Measurements from ENCODE around the gene ABCB6. TPM values are rescaled to one million over a fixed set of nuclear protein-coding genes. Genes with fewer than 3 reads are reported as not detected.
A peak's percentile ranks its signal among the peaks of the same experiment; 100 is the strongest.

ABCB6 gene
- total RNA-seq, 4 donors from 2014 or later = 18.0 to 42.1 (median 33.3) TPM

DNA sequence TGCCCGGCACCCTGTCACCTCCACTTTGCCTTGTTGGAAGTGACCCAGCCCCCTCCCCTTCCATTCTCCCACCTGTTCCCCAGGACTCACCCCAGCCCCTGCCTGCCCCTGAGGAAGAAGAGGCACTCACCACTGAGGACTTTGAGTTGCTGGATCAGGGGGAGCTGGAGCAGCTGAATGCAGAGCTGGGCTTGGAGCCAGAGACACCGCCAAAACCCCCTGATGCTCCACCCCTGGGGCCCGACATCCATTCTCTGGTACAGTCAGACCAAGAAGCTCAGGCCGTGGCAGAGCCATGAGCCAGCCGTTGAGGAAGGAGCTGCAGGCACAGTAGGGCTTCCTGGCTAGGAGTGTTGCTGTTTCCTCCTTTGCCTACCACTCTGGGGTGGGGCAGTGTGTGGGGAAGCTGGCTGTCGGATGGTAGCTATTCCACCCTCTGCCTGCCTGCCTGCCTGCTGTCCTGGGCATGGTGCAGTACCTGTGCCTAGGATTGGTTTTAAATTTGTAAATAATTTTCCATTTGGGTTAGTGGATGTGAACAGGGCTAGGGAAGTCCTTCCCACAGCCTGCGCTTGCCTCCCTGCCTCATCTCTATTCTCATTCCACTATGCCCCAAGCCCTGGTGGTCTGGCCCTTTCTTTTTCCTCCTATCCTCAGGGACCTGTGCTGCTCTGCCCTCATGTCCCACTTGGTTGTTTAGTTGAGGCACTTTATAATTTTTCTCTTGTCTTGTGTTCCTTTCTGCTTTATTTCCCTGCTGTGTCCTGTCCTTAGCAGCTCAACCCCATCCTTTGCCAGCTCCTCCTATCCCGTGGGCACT, 36.2 kb downstream of the ABCB6 start:
- Histone ChIP-seq H3K27me3 (no peaks in the 10 kb centered on the region), H3K4me1 (peaks cover 3 to 14% (median 6%) of the 10 kb centered on the region in 4 donors), H3K27ac (no peak overlapping the region), H3K4me3 (no peak overlapping the region), H3K9me3 (no peaks in the 10 kb centered on the region), H3K36me3 (peaks cover 0 to 53% (median 0%) of the 10 kb centered on the region in 3 donors)
- DNase-seq = no peak
- TF ChIP-seq, protein P1, sequence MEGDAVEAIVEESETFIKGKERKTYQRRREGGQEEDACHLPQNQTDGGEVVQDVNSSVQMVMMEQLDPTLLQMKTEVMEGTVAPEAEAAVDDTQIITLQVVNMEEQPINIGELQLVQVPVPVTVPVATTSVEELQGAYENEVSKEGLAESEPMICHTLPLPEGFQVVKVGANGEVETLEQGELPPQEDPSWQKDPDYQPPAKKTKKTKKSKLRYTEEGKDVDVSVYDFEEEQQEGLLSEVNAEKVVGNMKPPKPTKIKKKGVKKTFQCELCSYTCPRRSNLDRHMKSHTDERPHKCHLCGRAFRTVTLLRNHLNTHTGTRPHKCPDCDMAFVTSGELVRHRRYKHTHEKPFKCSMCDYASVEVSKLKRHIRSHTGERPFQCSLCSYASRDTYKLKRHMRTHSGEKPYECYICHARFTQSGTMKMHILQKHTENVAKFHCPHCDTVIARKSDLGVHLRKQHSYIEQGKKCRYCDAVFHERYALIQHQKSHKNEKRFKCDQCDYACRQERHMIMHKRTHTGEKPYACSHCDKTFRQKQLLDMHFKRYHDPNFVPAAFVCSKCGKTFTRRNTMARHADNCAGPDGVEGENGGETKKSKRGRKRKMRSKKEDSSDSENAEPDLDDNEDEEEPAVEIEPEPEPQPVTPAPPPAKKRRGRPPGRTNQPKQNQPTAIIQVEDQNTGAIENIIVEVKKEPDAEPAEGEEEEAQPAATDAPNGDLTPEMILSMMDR (IDR thresholded peaks at IDR 0.05) = no peak
- no peak for TF ChIP-seq POLR2A (IDR thresholded peaks at IDR 0.05)

DNA sequence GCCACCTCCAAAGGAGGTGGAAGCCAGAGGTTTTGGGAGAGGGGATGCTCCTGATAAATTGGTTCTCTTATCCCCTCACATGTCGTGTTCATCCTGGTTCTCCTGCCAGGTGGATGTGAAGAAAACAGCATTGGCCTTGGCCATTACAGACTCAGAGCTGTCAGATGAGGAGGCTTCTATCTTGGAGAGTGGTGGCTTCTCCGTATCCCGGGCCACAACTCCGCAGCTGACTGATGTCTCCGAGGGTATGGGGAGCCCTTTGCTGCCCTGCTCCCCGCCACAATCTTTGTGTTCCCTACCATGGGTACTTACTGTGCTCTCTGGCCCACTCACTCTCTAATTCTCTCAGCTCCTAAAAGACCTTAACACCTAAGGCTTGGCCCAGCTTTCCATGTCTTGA, 37.2 kb downstream of the ABCB6 start:
- no peak for TF ChIP-seq POLR2A (IDR thresholded peaks at IDR 0.05)
- TF ChIP-seq, protein P1 (IDR thresholded peaks at IDR 0.05) = no peak
- Histone ChIP-seq H3K36me3 (peaks cover 0 to 53% (median 0%) of the 10 kb centered on the region in 3 donors), H3K27me3 (no peaks in the 10 kb centered on the region), H3K4me3 (no peak overlapping the region), H3K9me3 (no peaks in the 10 kb centered on the region), H3K4me1 (peaks cover 3 to 14% (median 6%) of the 10 kb centered on the region in 4 donors), H3K27ac (no peak overlapping the region)
- DNase-seq = peak in 1 of 3 donors; percentile 14

DNA sequence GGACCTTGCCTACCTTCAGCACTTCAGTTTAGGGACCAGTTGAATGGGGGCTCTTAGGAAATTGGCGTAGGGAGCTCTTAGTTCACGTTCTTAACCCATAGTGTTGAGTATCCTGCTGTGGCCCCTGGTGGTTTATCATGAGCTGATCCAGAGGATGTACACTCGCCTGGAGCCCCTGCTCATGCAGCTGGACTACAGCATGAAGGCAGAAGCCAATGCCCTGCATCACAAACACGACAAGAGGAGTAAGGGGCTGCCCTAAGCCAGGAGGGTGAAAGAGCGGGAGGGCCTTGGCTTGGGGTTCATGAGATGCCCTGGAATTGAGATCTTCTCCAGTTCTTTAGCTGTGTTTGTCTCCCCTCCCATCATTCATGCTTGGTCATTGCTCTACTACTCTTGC, 37.8 kb downstream of the ABCB6 start:
- peak in 1 of 3 donors; percentile 34 for DNase-seq
- TF ChIP-seq, protein P1 (IDR thresholded peaks at IDR 0.05) = no peak
- TF ChIP-seq POLR2A (IDR thresholded peaks at IDR 0.05) = no peak
- Histone ChIP-seq H3K27ac (no peak overlapping the region), H3K36me3 (peaks cover 0 to 53% (median 0%) of the 10 kb centered on the region in 3 donors), H3K9me3 (no peaks in the 10 kb centered on the region), H3K4me3 (no peak overlapping the region), H3K27me3 (no peaks in the 10 kb centered on the region), H3K4me1 (peaks cover 3 to 16% (median 6%) of the 10 kb centered on the region in 4 donors)

DNA sequence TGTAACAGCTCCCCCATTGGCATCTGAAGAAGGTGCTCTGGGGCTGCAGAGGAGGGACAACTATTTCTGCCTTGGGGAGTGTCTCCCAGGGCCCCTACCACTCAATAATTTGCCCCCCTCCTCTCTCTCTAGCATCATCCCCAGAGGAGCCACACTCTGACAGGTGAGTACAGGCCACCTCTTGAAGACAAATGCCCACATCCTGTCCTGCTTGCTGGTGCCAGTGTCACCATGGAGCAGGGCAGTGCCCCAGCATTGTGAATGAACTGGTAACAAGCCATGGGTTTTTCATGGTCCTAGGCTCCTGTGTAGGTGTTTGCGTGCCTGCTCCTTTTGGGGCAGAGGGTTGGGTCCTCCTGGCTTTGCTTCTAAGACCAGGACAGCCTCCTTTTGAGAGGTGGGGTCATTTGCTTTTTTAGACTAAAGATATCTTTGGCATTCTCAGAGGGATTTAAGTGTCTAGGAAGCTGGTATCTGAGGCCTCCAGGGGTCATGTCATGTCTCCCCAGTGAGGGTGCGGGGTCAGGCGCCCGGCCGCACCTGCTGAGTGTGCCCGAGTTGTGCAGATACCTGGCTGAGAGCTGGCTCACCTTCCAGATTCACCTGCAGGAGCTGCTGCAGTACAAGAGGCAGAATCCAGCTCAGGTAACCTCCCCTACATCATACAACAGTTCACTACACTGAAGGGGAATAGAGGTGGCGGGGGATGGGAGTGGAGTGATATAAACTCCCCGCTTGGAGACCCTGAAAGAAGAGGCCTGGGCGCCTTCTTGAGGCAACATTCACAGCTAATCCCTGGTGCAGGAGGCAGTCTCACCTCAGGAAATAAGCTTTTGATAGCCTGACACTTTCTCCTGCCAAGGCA, 38.9 kb downstream of the ABCB6 start:
- DNase-seq = peak in 1 of 3 donors; percentile 40
- no peak overlapping the region for H3K27ac ChIP-seq
- H3K9me3 ChIP-seq = no peaks in the 10 kb centered on the region
- peaks cover 0 to 54% (median 0%) of the 10 kb centered on the region in 3 donors for H3K36me3 ChIP-seq
- TF ChIP-seq POLR2A (IDR thresholded peaks at IDR 0.05) = no peak
- TF ChIP-seq, protein P1 (IDR thresholded peaks at IDR 0.05) = no peak
- peak overlapping the region in 2 of 4 donors; percentile 70 to 100 for H3K4me3 ChIP-seq
- no peaks in the 10 kb centered on the region for H3K27me3 ChIP-seq
- peaks cover 3 to 28% (median 6%) of the 10 kb centered on the region in 4 donors for H3K4me1 ChIP-seq

DNA sequence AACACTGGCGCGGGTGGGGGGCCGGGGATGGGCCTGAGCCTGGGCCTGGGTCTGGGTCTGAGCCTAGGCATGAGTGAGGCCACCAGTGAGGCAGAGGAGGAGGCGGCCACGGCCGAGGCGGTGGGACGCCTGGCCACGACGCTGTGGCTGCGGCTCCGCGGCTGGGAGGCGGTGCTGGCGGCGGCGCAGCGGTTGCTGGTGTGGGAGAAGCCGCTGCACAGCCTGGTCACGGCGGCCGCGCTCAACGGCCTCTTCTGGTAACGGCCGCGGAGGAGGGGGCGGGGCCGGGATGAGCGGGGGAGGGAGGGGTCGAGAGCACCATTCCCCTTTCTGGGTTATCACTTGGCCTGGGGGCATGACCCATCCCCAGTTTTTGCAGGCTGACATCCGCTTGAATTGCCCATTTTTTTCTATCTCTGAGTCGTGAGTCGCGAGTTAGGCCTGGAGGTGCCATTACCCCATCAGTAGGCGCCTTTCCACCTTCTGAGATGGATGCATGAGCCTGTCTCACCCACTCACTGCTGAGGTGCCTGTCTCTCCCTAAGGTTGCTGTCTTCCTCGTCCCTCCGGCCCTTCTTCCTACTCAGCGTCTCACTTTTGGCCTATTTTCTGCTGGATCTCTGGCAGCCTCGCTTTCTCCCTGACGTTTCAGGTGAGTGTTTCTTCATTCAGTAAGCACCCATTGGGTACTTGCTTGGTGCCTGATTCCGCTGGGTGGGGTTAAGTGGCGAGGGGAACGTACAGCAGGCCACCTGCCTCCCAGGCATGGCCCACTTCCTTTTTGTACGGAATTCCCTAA, 40.2 kb downstream of the ABCB6 start:
- H3K27ac ChIP-seq = peak overlapping the region; percentile 93 to 96 (median 95)
- H3K27me3 ChIP-seq = no peaks in the 10 kb centered on the region
- DNase-seq = peak in 2 of 3 donors; percentile 70 to 75
- H3K36me3 ChIP-seq = peaks cover 0 to 59% (median 0%) of the 10 kb centered on the region in 3 donors
- peak overlapping the region; percentile 70 to 100 (median 74) for H3K4me3 ChIP-seq
- no peak for TF ChIP-seq POLR2A (IDR thresholded peaks at IDR 0.05)
- TF ChIP-seq, protein P1 (IDR thresholded peaks at IDR 0.05) = no peak
- H3K4me1 ChIP-seq = peaks cover 3 to 38% (median 6%) of the 10 kb centered on the region in 4 donors
- H3K9me3 ChIP-seq = no peaks in the 10 kb centered on the region

Measured in Peyer's patch (tissue), 4 donors.